ENCODE results near the gene BEST4.

The BEST4 gene

DNA sequence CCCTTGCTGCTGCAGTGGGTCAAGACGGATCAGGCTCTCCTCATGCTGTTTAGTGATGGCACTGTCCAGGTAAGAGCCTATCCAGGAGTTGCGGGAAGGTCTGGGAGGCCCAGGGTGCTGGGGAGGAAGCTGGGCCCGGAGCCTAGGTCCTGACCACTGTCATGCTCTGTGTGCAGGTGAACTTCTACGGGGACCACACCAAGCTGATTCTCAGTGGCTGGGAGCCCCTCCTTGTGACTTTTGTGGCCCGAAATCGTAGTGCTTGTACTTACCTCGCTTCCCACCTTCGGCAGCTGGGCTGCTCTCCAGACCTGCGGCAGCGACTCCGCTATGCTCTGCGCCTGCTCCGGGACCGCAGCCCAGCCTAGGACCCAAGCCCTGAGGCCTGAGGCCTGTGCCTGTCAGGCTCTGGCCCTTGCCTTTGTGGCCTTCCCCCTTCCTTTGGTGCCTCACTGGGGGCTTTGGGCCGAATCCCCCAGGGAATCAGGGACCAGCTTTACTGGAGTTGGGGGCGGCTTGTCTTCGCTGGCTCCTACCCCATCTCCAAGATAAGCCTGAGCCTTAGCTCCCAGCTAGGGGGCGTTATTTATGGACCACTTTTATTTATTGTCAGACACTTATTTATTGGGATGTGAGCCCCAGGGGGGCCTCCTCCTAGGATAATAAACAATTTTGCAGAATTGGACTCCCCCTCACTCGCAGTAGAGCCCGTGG is 17.5 kb upstream of the BEST4 start:
- H3K4me3 ChIP-seq (ENCODE audit: low read depth, low read length): no peak overlapping the region
- TF ChIP-seq CTCF (IDR thresholded peaks at IDR 0.05; ENCODE audit: low read depth, low read length, missing control alignments): peak; percentile 6
- DNase-seq (ENCODE audit: low read depth): no peak
- in situ Hi-C loops (cut with HindIII; ENCODE audit: low sequenced_read_pairs): no loop called here

DNA sequence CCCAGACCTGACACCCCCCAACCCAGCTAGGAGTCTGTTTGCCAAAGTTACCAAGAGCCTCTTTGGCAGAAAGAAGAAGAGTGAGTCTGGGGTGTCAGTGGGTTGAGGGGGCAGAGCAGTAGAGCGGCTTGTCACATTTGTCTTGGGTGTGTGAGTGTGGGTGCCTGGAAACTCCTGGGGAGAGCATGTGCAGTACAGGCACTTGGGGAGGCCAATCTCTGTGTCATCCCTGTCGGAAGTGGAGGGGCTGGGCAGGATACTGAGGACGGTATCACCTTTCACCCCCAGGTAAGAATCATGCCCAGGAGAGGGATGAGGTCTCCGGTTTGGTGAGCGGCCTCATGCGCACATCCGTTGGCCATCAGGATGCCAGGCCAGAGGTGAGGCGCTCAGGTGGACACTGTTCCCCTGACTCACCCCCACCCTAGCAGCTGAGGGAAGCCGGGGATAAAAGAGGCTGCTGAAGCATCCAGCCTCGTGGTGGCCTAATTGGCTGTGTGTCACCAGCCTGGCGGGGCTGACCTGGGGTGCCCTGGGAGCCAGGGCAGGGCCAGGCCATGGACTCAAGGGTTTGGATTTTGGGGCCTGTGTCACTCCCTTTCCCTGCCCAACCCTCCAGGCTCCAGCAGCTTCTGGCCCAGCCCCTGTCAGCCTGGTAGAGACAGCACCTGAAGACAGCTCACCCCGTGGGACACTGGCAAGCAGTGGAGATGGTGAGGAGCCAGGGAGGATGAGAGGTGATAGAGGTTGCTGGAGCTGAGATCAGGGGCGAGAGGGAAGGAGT is 15.5 kb upstream of the BEST4 start:
- in situ Hi-C loops (cut with HindIII; ENCODE audit: low sequenced_read_pairs): no loop called here
- no peak for TF ChIP-seq CTCF (IDR thresholded peaks at IDR 0.05; ENCODE audit: low read depth, low read length, missing control alignments)
- DNase-seq (ENCODE audit: low read depth): no peak
- H3K4me3 ChIP-seq (ENCODE audit: low read depth, low read length): no peak overlapping the region

- no peak for DNase-seq (ENCODE audit: low read depth)
- in situ Hi-C loops (cut with HindIII; ENCODE audit: low sequenced_read_pairs): no loop called here
- H3K4me3 ChIP-seq (ENCODE audit: low read depth, low read length): no peak overlapping the region
- TF ChIP-seq CTCF (IDR thresholded peaks at IDR 0.05; ENCODE audit: low read depth, low read length, missing control alignments): no peak
These were observed 15.0 kb upstream of the BEST4 start for GRCh38 chr1:44803062-44803311.

- TF ChIP-seq CTCF (IDR thresholded peaks at IDR 0.05; ENCODE audit: low read depth, low read length, missing control alignments): no peak
- H3K4me3 ChIP-seq (ENCODE audit: low read depth, low read length): peak overlapping the region; percentile 80
- in situ Hi-C loops (cut with HindIII; ENCODE audit: low sequenced_read_pairs): no loop called here
- DNase-seq (ENCODE audit: low read depth): no peak
These were observed 14.5 kb upstream of the BEST4 start for GRCh38 chr1:44802306-44803061.

DNA sequence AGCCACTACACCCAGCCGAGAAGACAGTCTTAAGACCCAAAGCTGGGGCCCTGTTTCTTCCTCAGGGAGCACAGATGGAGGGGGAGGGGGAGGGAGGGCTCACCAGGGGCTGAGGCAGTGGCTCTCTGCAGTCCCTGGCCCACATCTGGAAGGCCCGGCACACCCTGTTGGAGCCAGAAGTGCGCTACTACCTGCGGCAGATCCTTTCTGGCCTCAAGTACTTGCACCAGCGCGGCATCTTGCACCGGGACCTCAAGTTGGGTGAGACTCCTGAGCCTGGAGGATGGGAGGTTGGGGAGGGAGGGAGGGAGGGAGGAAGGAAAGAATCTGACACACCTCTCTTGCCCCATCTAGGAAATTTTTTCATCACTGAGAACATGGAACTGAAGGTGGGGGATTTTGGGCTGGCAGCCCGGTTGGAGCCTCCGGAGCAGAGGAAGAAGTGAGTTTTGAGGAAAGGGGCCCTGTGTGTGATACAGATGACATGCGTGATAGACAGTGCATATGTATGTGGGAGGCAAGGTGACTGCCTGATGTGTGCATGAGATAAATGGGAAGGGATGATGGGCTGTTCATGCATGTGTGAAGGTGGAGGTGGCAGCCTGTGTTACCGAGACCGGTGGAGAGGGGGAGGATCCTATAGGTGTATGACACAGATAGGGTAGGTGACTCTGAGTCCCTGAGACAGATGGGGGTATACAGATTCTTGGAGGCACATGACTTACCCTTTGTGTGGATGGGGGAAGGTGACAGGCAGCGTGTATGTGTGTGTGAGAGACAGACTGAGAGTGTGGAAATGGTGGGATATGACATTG is 13.7 kb upstream of the BEST4 start:
- in situ Hi-C loops (cut with HindIII; ENCODE audit: low sequenced_read_pairs): no loop called here
- H3K4me3 ChIP-seq (ENCODE audit: low read depth, low read length): peak overlapping the region; percentile 80
- DNase-seq (ENCODE audit: low read depth): no peak
- no peak for TF ChIP-seq CTCF (IDR thresholded peaks at IDR 0.05; ENCODE audit: low read depth, low read length, missing control alignments)
